ENCODE data around the gene GRWD1. TPM values are rescaled to one million over a fixed set of nuclear protein-coding genes. Genes with fewer than 3 reads are reported as not detected.

The GRWD1 gene
- total and polyA plus RNA-seq, 2 of the 8 experiments (the other 6 are each of a cell fraction or from before 2014, with no cell fraction given): 36.9 to 61.9 TPM

DNA sequence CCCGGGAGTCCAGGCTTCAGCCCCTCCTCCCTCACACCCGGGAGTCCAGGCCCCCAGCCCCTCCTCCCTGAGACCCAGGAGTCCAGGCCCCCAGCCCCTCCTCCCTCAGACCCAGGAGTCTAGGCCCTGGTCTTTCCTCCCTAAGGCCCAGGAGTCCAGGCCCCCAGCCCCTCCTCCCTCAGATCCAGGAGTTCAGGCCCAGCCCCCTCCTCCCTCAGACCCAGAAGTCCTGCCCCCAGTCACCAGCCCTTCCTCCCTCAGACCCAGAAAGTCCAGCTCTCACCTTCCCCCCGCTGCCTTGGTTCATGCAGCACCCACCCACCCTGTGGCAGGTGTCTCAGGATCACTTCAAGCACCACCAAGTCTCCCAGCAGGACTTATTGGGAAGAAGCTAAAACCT, 37.5 kb downstream of the GRWD1 start (continued):
- no peak for TF ChIP-seq FOSL1 (IDR thresholded peaks at IDR 0.05; ENCODE audit: insufficient read depth, low read depth, low read length)
- no peak for TF ChIP-seq SRF (IDR thresholded peaks at IDR 0.05; ENCODE audit: low read depth, low read length)
- TF ChIP-seq JUN (IDR thresholded peaks at IDR 0.05; ENCODE audit: low read depth, low read length): no peak
- no peak for TF ChIP-seq CBX8 (IDR thresholded peaks at IDR 0.05; ENCODE audit: borderline replicate concordance, low read depth, low read length)
